ENCODE measurements around the gene SYT2.
"Not testable (repeated sequence)": the region's sequence is repeated elsewhere in the genome, so short reads cannot be mapped to it uniquely, and the experiment has no call there.

GRCh38 chr1:202556037-202556436, 154.2 kb downstream of the SYT2 start:
- not testable (repeated sequence) for TF ChIP-seq CTCF, POLR2A (IDR thresholded peaks at IDR 0.05)

All from thyroid gland (tissue), 4 donors.